Stomach (tissue), 4 donors: ENCODE measurements around the gene NR1I3.

Experiments used
- CTCF ChIP-seq, 7 experiments: fragments of 450-650 bp in 4 of 7; fragments of 200-600 bp in 3 of 7; sonication (generic) in 3 of 7; IDR thresholded peaks; one replicate each; pipeline ENCODE4 v1.5.1; 2016 to 2019; ENCODE audit warnings: antibody characterized with exemption in 7 of 7, control low read depth in 2 of 7, mild to moderate bottlenecking in 1 of 7
- EP300 ChIP-seq: sonication (generic); formaldehyde crosslinking; IDR thresholded peaks from one replicate; pipeline ENCODE4 v1.6.1; 2017; ENCODE audit warnings: antibody characterized with exemption
- POLR2A ChIP-seq, 4 donors: fragments of 450-650 bp; IDR thresholded peaks; one replicate each; pipeline ENCODE4 v1.6.1; 2016; ENCODE audit warnings: antibody characterized with exemption in 4 of 4, control low read depth in 2 of 4, mild to moderate bottlenecking in 1 of 4, moderate library complexity in 1 of 4
- POLR2AphosphoS5 ChIP-seq, 3 donors: sonication (generic); formaldehyde crosslinking; IDR thresholded peaks; one replicate each; pipeline ENCODE4 v1.6.1; 2016; ENCODE audit warnings: antibody characterized with exemption in 3 of 3

- no peak for TF ChIP-seq POLR2AphosphoS5 (IDR thresholded peaks at IDR 0.05)
- no peak for TF ChIP-seq CTCF (IDR thresholded peaks at IDR 0.05)
- TF ChIP-seq EP300: no peak
- no peak for TF ChIP-seq POLR2A (IDR thresholded peaks at IDR 0.05)
These were observed 55.8 kb downstream of the NR1I3 start for GRCh38 chr1:161182214-161182613.
